GM06990 (cell line): Measurements from ENCODE around the gene E2F1.

Source experiments
- DNase-seq: peaks from one replicate; pipeline ENCODE4 v3.0.0-alpha.2; 2011; ENCODE audit not compliant: insufficient read length; ENCODE audit errors: extremely low read depth
- H3K27me3 ChIP-seq: replicated peaks from 2 replicates; pipeline ENCODE4 v1.6.0; 2011; ENCODE audit warnings: low read length; ENCODE audit not compliant: control insufficient read depth, insufficient read depth
- H3K36me3 ChIP-seq: 2 replicates; pipeline ENCODE4 v1.5.1; 2011; ENCODE audit warnings: low read length; ENCODE audit not compliant: control insufficient read depth, insufficient read depth
- H3K4me3 ChIP-seq: replicated peaks from 2 replicates; pipeline ENCODE4 v1.5.1; 2011; ENCODE audit warnings: low read depth, mild to moderate bottlenecking, control low read depth, low read length
- TF ChIP-seq, protein P1 (sequence below): IDR thresholded peaks from 2 replicates; pipeline ENCODE4 v1.5.1; 2011; ENCODE audit warnings: low read length, control low read depth, mild to moderate bottlenecking, inconsistent platforms; ENCODE audit not compliant: insufficient read depth, poor library complexity, severe bottlenecking

E2F1 gene

DNA sequence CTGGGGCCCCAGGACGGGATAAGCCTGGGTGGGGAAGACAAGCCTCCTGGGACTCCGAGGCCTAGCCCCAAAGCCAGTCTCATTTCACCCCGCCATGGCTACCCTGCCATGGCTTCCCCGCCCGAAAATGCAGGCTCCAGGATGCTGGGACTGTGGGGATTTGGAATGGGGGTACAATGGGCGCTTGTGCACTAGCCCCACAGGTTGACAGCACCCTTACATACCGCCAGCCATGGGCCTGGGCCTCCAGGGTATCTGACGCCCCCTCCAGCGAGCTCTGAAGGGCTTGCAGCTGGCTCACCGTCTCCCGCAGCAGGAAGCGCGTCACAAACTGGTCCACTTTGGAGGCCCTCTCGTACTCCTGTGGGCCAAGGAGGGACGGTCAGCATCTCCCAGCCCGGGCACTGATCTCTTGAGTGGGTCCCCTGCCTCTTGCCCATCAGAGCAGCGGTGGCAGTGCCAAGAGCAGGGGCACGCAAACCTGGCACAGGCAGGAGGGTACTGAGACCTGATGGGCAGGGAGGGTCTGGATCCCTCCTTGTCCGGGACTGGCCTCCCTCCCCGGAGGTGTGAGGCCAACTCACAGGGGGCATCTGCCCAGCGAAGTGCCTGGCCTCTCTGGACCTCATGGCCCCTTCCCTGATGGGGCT is 26.0 kb downstream of the E2F1 start:
- TF ChIP-seq, protein P1, sequence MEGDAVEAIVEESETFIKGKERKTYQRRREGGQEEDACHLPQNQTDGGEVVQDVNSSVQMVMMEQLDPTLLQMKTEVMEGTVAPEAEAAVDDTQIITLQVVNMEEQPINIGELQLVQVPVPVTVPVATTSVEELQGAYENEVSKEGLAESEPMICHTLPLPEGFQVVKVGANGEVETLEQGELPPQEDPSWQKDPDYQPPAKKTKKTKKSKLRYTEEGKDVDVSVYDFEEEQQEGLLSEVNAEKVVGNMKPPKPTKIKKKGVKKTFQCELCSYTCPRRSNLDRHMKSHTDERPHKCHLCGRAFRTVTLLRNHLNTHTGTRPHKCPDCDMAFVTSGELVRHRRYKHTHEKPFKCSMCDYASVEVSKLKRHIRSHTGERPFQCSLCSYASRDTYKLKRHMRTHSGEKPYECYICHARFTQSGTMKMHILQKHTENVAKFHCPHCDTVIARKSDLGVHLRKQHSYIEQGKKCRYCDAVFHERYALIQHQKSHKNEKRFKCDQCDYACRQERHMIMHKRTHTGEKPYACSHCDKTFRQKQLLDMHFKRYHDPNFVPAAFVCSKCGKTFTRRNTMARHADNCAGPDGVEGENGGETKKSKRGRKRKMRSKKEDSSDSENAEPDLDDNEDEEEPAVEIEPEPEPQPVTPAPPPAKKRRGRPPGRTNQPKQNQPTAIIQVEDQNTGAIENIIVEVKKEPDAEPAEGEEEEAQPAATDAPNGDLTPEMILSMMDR, result no peak
- Histone ChIP-seq H3K27me3 (no peaks in the 10 kb centered on the region), H3K4me3 (no peak overlapping the region), H3K36me3 (0 out of 2 replicates have a peak, but pooled peaks cover 4% of the 10 kb centered on the region)
- DNase-seq, result no peak

DNA sequence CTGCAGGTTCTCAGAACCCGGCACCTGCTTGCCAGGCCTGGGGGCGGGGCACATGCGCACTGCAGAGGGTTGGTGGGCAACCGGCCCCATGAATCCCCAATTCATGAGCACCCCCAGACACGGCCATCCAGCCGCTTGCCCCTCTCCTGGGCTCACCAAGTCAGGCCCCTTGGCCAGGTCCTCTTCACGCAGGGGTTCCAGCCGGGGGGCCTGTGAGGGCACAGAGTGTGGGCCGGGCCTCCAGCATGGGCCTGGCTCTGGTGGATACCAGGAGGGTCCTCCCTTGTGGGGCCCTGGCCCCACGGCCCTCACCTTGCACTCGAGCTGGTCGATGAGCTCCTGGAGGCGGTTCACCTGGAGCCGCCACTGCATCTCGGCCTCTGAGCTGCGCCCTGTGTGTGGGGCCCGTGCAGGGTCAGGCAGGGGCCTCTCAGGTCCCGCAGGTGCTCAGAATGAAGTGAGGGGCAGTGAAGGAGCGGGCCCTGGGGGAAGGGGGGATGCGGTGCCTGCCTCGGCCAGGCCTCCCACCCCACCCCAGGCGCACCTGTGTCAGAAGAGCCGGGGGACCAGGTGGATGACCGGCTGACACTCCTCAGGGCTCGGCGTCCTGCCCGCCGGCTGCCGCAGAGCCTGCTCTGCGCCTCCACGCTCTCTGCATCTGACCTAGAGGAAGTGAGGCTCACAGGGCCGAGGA is 26.7 kb downstream of the E2F1 start:
- H3K27me3 ChIP-seq, result no peaks in the 10 kb centered on the region
- TF ChIP-seq, protein P1, result no peak
- H3K4me3 ChIP-seq, result no peak overlapping the region
- 0 out of 2 replicates have a peak, but pooled peaks cover 4% of the 10 kb centered on the region for H3K36me3 ChIP-seq
- no peak for DNase-seq

DNA sequence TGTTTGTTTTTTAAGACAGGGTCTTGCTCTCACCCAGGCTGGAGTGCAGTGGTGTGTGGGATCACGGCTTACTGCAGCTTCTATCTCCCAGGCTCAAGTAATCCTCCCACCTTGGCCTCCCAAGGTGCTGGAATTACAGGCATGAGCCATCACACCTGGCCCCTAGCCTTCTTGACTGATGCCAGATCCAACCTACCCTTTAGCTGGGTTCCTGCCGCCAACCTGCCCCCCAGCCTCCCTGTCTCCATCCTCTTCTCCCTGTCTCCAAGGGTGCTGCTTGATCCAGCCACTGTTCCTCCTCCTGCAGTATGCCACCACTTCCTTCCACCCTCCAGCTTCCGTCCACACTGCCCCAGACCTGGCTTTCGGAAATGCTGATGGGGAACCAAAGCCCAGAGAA is 27.3 kb downstream of the E2F1 start:
- Histone ChIP-seq H3K36me3 (0 out of 2 replicates have a peak, but pooled peaks cover 4% of the 10 kb centered on the region), H3K4me3 (no peak overlapping the region), H3K27me3 (no peaks in the 10 kb centered on the region)
- DNase-seq, result no peak
- TF ChIP-seq, protein P1, result no peak

DNA sequence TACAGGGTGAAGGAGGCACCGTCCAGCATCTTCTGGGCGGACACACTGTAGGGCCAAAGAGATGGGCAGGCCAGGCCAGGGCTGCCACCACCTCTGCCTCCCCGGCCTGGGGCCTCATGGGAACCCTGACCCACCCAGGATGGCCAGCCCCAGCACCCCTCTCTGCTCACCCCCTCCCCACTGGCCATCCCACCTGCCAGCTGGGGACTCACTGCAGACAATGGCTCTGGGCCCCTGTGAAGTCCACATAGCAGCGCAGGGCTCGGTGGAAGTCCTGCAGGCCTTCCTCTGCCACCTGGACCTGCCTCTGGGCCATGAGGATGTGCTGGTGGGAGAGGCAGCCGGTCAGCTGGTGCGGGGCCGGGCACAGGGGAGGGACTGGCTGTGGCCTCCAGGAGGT is 27.7 kb downstream of the E2F1 start:
- H3K36me3 ChIP-seq, result 0 out of 2 replicates have a peak, but pooled peaks cover 4% of the 10 kb centered on the region
- H3K27me3 ChIP-seq, result no peaks in the 10 kb centered on the region
- DNase-seq, result no peak
- no peak overlapping the region for H3K4me3 ChIP-seq
- TF ChIP-seq, protein P1, result no peak

DNA sequence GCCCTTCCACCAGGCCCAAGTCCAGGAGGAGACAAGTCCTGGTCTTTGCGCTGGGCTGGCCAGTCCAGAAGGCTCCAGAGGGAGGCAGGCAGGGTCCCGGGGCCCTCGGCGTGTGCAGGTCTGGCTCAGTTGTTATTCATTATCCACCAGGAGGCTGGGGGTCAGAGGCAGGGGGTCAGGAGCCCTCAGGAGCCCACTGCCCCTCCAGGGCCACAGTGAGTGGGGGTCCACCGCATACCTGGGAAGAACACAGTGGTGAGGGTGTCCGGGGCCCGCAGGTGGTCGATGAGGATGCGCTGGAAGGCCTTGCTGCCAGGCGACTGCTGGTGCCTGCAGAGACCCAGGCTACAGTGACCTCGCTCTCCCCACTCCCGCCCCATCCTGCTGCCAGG is 28.5 kb downstream of the E2F1 start:
- Histone ChIP-seq H3K36me3 (0 out of 2 replicates have a peak, but pooled peaks cover 4% of the 10 kb centered on the region), H3K4me3 (no peak overlapping the region), H3K27me3 (no peaks in the 10 kb centered on the region)
- TF ChIP-seq, protein P1, result no peak
- no peak for DNase-seq
